Caco-2 (cell line): ENCODE measurements around the gene BIN2. TPM values are rescaled to one million over a fixed set of nuclear protein-coding genes. Genes with fewer than 3 reads are reported as not detected.

ENCODE experiments used
- BruUV-seq: library from RNA; stranded (reverse); fragments of 400-500 nt; replicated peaks from 2 replicates; lab custom pipeline; 2021; lab: Mats Ljungman, UMichigan
- CTCF ChIA-PET: fragments of 300-600 bp; sonication (Branson Sonifier 250); formaldehyde crosslinking; loops from one replicate; lab custom pipeline; 2022; ENCODE audit warnings: antibody characterized with exemption; lab: Charles Lee
- POLR2A ChIA-PET: fragments of 300-600 bp; sonication (Branson Sonifier 250); formaldehyde crosslinking; loops from one replicate; lab custom pipeline; 2022; ENCODE audit warnings: antibody characterized with exemption; lab: Charles Lee
- DNase-seq, 2 experiments: peaks; one replicate each; pipeline versions ENCODE4 v3.0.0 to v3.0.0-alpha.2; 2020 to 2022
- H3K27me3 ChIP-seq: replicated peaks from 2 replicates; pipeline ENCODE4 v1.6.0; 2011; ENCODE audit warnings: low read length; ENCODE audit not compliant: control insufficient read depth, insufficient read depth
- H3K36me3 ChIP-seq: 2 replicates; pipeline ENCODE4 v1.5.1; 2011; ENCODE audit warnings: low read length; ENCODE audit not compliant: control insufficient read depth, insufficient read depth
- H3K4me1 ChIP-seq: fragments of 250-450 bp; sonication (Bioruptor Pico); 2 replicates; pipeline ENCODE4 v1.5.1; 2020; ENCODE audit warnings: mild to moderate bottlenecking
- H3K4me3 ChIP-seq: 2 replicates; pipeline ENCODE4 v1.5.1; 2011; ENCODE audit warnings: low read depth, mild to moderate bottlenecking, control low read depth, low read length
- H3K9me3 ChIP-seq: fragments of 250-450 bp; sonication (Bioruptor Pico); 2 replicates; pipeline ENCODE4 v1.5.1; 2020; ENCODE audit warnings: mild to moderate bottlenecking, moderate library complexity
- H3K27ac Mint-ChIP-seq: one replicate; pipeline ENCODE4 v1.8.0; 2022; ENCODE audit warnings: mixed read lengths; ENCODE audit not compliant: unreplicated experiment
- H3K27me3 Mint-ChIP-seq: one replicate; pipeline ENCODE4 v1.8.0; 2022; ENCODE audit warnings: mixed read lengths; ENCODE audit not compliant: insufficient read depth, unreplicated experiment
- H3K36me3 Mint-ChIP-seq: one replicate; pipeline ENCODE4 v1.8.0; 2022; ENCODE audit warnings: mild to moderate bottlenecking, mixed read lengths; ENCODE audit not compliant: insufficient read depth, unreplicated experiment
- H3K4me1 Mint-ChIP-seq: one replicate; pipeline ENCODE4 v1.8.0; 2022; ENCODE audit warnings: low read depth, mixed read lengths; ENCODE audit not compliant: unreplicated experiment
- H3K4me3 Mint-ChIP-seq: one replicate; pipeline ENCODE4 v1.8.0; 2022; ENCODE audit warnings: mild to moderate bottlenecking, moderate library complexity, mixed read lengths; ENCODE audit not compliant: unreplicated experiment
- H3K9me3 Mint-ChIP-seq: one replicate; pipeline ENCODE4 v1.8.0; 2022; ENCODE audit warnings: mixed read lengths; ENCODE audit not compliant: unreplicated experiment
- intact Hi-C: fragments of 100-400 bp; cut with micrococcal nuclease; formaldehyde crosslinking; loops from one replicate; pipeline ENCODE4 v1.10.0; 2022; ENCODE audit not compliant: unreplicated experiment
- total RNA-seq: library from RNA; stranded (reverse); gene quantifications from 2 replicates; pipeline ENCODE4 v1.2.3, GENCODE V29; 2022
- TF ChIP-seq, protein P1 (sequence below), 2 experiments: fragments of 200-600 bp in 1 of 2; IDR thresholded peaks; 1 replicate in 1 of 2; 2 replicates in 1 of 2; pipeline versions ENCODE4 v1.5.1 to v1.8.0; 2011 to 2022; ENCODE audit warnings: antibody characterized with exemption in 1 of 2, control low read depth in 1 of 2, inconsistent platforms in 1 of 2, low read depth in 1 of 2, low read length in 1 of 2, mild to moderate bottlenecking in 1 of 2, moderate library complexity in 1 of 2; ENCODE audit not compliant: insufficient read depth in 1 of 2, severe bottlenecking in 1 of 2, unreplicated experiment in 1 of 2

The BIN2 gene
- total RNA-seq, 1 experiment from 2014 or later = 0.18 TPM

- Histone ChIP-seq H3K36me3 (no peaks in the 10 kb centered on the region), H3K9me3 (no peaks in the 10 kb centered on the region; the same call in 1 of the 2 replicates), H3K4me3 (no peak overlapping the region), H3K27me3 (no peaks in the 10 kb centered on the region), H3K4me1 (no peaks in the 10 kb centered on the region)
- H3K9me3 Mint-ChIP-seq = no peaks in the 10 kb centered on the region
- TF ChIP-seq, protein P1, sequence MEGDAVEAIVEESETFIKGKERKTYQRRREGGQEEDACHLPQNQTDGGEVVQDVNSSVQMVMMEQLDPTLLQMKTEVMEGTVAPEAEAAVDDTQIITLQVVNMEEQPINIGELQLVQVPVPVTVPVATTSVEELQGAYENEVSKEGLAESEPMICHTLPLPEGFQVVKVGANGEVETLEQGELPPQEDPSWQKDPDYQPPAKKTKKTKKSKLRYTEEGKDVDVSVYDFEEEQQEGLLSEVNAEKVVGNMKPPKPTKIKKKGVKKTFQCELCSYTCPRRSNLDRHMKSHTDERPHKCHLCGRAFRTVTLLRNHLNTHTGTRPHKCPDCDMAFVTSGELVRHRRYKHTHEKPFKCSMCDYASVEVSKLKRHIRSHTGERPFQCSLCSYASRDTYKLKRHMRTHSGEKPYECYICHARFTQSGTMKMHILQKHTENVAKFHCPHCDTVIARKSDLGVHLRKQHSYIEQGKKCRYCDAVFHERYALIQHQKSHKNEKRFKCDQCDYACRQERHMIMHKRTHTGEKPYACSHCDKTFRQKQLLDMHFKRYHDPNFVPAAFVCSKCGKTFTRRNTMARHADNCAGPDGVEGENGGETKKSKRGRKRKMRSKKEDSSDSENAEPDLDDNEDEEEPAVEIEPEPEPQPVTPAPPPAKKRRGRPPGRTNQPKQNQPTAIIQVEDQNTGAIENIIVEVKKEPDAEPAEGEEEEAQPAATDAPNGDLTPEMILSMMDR (IDR thresholded peaks at IDR 0.05; ENCODE audit: insufficient read depth in 1 of 2, low read depth in 1 of 2, low read length in 1 of 2, severe bottlenecking in 1 of 2, unreplicated experiment in 1 of 2) = no peak
- POLR2A ChIA-PET = no interaction called here
- no peak overlapping the region for H3K4me3 Mint-ChIP-seq
- BruUV-seq = no TSS peak
- H3K4me1 Mint-ChIP-seq = no peaks in the 10 kb centered on the region
- H3K27ac Mint-ChIP-seq = no peak overlapping the region
- DNase-seq = no peak
- H3K27me3 Mint-ChIP-seq = no peaks in the 10 kb centered on the region
- H3K36me3 Mint-ChIP-seq = peaks cover 1% of the 10 kb centered on the region
- intact Hi-C loops = loop anchor here (10.0 kb wide), 1 partner anchor 408 kb away; no protein-coding TSS in a partner anchor
- CTCF ChIA-PET = no interaction called here
Observed at GRCh38 chr12:51232642-51233041, 91.3 kb downstream of the BIN2 start.

Other genes starting within 250 kb of the BIN2 start
- gene CSRNP2, start 240.6 kb downstream of the BIN2 start, total RNA-seq = 39.7 and 44.0 TPM in 2 replicates
- gene TFCP2, start 151.0 kb downstream of the BIN2 start, total RNA-seq = 51.4 and 52.6 TPM in 2 replicates
- gene POU6F1, start 106.1 kb downstream of the BIN2 start, total RNA-seq = 4.1 and 5.3 TPM in 2 replicates
- 84.9 and 100 TPM in 2 replicates for gene DAZAP2, start 85.3 kb downstream of the BIN2 start, total RNA-seq
- 95.1 and 108 TPM in 2 replicates for gene SMAGP, start 53.8 kb downstream of the BIN2 start, total RNA-seq
- not detected in 2 replicates for gene CELA1, start 22.5 kb upstream of the BIN2 start, total RNA-seq
- 170 and 190 TPM in 2 replicates for gene GALNT6, start 67.2 kb upstream of the BIN2 start, total RNA-seq
- 62.7 and 67.0 TPM in 2 replicates for gene SLC4A8, start 100.7 kb upstream of the BIN2 start, total RNA-seq